ENCODE results near the gene CWC22. TPM values are rescaled to one million over a fixed set of nuclear protein-coding genes. Genes with fewer than 3 reads are reported as not detected.
"Not testable (repeated sequence)": the region's sequence is repeated elsewhere in the genome, so short reads cannot be mapped to it uniquely, and the experiment has no call there.

CWC22 gene
- total RNA-seq = 10.1 TPM in 2 replicates

DNA sequence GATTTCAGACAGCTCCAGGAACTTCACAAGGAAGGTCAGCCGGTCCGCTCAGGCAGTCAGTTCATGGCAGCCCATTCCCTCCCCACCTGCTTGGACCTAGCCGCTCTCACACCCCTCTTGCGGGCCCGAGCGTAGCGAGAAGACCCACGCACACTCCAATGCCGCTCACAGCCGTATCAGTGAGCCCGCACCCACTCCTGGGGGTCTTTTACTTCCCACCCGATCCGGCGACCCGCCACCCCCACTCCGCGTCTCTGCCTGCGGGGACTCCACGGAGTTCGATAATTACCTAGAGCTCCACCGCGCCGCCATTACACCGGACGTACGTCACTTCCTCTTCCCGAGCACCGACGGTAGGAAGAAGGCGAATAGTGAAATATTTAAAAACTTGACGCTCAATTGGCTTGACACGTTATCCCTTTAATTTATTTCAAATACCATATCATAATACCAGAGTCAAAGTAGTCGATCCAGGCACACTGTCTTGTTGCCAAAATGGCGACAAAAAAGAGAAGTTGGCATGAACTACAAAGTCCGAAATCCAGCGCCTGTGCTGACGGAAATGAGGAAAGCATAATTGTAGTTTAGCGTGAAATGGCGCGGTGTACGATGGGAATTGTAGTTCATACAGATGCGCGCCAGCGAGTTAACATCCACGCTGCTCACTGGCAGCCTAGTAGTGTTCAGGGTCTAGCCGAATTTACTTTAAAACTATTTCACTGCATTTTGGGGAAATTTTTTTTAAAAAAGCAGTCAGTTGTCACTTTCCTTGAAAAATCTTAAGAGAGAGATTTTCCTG is at the start of gene CWC22:
Gene CWC22 (minus strand): TSS at position 517 of the 799 bp plus-strand sequence. CDS start 13,956 bp downstream, outside the sequence.
- DNase-seq (ENCODE audit: low read depth in 2 of 2) = peak; percentile 94

DNA sequence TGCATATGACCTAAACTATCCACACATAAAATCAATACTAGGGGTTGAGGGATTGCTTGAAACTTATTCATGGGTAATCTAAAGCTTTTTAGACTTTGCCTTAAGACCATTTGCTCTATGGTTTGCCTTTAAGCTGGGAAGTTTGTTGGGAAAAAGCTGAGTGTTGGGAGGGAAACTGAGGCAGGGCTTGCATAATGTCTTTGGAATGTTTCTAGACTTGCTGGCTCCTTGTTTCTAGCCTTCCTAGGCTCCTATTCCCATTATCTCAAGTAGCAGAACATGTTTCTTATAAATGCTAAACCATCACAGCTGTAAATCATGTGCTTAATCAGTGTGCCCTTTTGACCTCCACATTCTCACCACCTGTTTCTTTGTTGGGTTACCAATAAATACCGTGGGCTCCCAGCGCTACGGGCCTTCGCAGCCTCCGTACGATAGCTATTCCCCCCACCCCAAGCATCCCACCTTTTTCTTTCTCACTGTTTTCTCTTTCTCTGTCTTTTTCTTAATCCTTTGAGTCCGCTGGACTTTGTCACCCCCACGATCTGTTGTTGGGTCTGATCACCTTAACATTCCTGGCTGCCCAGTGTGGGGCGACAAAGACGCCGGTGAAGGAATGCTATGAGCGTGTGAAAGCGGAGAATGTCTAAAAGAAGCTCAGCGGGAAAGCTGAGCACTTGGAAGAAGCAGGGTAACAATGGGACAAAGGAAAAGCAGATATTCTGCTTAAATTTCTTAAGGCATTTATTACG is 49.4 kb upstream of the CWC22 start:
- no peak for DNase-seq (ENCODE audit: low read depth in 2 of 2)

DNA sequence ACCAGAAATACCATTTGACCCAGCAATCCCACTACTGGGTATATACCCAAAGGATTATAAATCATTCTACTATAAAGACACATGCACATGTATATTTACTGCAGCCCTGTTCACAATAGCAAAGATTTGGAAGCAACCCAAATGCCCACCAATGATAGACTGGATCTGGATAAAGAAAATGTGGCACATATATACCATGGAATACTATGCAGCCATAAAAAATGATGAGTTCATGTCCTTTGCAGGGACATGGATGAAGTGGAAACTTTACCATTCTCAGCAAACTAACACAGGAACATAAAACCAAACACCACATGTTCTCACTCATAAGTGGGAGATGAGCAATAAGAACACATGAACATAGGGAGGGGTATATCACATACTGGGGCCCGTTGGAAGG is 47.5 kb upstream of the CWC22 start:
- not testable (repeated sequence) for DNase-seq (ENCODE audit: low read depth in 2 of 2)

DNA sequence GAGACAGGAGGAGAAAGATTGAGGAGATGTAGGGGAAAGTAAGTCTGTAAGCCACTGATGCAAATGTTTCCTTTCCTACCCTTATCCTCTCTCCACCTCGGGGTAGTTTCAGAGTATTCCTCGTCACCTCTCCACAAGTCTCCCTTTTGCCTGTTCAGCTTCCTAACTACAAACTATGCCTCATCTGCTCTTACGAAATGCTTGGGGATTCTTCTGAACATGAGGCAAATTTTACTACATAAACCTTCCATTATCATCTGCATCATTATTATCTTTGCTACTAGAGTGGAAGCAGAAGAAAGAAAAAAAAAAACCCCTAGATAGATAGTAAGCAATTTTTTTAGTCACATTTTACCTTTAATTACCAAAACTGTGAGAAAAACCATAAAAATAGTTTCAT is 43.1 kb upstream of the CWC22 start:
- DNase-seq (ENCODE audit: low read depth in 2 of 2) = no peak

- DNase-seq (ENCODE audit: low read depth in 2 of 2) = no peak
Measured at GRCh38 chr2:180048251-180048650, 41.2 kb upstream of the CWC22 start.

DNA sequence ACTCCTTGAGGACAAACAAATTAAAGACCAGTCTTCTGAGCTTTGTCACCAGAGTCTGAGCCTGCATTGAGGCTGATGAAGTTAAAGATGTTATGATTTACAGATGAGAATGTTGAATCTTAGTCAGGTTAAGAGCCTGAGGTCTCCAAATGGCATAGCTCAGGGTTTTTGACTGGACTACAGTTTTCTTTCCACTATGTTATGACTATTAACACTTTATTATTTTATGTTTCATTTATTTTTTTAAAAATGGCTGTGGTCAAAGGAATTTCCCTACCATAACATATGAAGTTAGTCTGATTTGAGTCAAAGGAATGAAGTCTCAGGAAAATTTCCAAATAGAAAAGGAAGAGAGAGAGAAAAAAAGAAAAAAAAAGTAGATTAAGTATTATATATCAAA is 39.7 kb upstream of the CWC22 start:
- no peak for DNase-seq (ENCODE audit: low read depth in 2 of 2)

GRCh38 chr2:180046202-180046601 is 39.1 kb upstream of the CWC22 start:
- no peak for DNase-seq (ENCODE audit: low read depth in 2 of 2)

DNA sequence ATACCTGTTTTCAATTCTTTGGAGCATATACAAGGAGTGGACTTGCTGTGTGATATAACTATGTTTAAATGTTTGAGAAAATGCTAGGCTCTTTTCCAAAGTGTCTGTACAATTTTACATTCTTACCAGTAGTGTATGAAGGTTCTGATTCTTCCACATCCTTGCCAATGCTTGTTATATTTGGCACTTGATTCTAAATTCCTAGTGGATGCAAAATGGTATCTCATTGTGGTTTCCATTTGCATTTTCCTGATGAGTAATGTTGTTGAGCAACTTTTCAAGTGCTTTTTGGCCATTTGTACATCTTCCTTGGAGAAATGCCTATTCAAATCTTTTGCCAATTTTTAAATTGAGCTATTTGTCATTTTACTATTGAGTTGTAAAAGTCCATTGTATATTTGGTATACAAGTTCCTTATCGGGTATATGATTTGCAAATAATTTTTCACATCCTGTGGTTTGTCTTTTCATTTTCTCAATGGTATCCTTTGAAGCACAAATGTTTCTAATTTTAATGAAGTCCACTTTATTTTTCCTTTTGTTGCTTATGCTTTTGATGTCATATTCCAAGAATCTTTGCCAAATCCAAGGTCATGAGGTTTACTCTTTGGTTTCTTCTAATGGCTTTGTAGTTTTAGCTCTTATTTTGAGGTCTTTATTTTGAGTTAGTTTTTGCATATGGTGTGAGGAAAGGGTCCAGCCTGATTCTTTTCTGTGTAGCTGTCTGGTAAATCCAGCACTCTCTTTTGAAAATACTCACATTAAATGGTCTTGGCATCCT is 33.2 kb upstream of the CWC22 start:
- DNase-seq (ENCODE audit: low read depth in 2 of 2) = no peak

DNA sequence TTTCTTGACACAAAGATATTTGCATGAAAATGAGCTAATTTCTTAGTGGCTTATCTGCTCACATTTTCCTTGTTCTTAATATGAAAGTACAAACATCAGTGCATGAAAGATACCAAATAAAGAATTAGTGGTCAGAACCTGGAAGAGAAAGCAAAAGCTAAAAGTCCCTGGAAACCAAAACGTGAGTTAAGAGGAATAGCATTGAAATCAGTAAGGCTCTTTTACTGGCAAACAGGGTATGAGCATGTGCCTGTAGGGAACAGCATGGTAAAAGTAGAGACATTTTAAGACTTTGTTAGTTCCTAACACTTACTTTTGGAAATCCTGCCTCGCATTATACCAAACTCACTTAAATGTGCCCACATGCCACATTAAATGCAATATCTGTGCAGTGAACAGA is 31.9 kb upstream of the CWC22 start:
- no peak for DNase-seq (ENCODE audit: low read depth in 2 of 2)

- no peak for DNase-seq (ENCODE audit: low read depth in 2 of 2)
Measured at GRCh38 chr2:180033993-180034894, 27.1 kb upstream of the CWC22 start.

GRCh38 chr2:180029575-180029974 is 22.5 kb upstream of the CWC22 start:
- DNase-seq (ENCODE audit: low read depth in 2 of 2) = no peak

DNA sequence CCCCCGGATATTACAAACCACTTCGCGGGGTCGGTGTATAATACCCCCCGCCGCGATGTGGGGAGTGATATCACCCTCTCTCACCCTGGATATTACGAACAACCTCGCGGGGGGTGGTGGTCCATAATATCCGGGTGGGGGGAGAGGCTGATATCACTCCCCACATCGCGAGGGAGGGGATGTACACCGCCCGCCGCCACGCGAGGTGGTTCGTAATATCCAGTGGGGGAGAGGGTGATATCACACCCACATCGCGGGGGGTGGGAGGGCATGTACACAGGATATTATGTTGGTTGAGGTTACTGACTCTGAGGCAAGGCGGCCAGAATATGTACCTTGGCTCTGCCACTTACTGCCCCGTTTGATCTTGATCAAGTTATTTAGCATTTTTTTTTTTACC is 14.8 kb upstream of the CWC22 start:
- DNase-seq (ENCODE audit: low read depth in 2 of 2) = no peak

DNA sequence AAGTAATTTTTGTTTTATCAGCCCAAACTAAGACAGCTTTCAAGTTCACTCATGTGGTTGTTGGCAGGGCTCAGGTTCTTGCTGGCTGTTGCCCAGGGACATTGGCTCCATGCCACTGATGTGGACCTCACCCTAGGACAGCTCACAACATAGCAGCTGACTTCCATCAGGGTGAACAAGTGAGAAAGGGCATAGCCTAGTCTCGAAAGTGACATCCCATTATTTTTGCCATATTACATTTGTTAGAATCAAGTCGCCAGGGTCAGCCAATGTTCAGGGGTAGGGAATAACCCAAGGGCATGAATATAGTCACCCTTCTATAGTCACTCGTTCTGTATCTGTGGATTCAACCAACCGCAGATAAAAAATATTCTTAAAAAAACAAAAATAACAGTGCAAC is 10.7 kb upstream of the CWC22 start:
- no peak for DNase-seq (ENCODE audit: low read depth in 2 of 2)

DNA sequence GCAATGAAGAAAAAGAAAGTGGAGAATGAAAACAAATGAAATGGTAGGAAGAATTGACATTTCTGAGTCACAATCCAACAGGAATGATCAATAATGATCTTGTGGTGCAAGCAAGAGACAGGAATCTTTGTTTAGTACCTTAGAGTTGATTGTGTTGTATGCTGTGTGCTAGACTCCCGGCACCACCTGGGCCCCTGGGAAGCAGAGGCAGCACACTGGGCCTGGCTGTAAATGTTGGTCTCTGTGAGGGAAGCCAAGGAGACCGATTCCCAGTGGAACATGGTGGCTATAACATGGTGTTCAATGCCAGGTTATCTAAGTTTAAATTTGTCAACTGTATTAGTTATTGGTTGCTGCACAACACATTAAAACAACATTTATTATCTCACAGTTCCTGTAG is 9.8 kb upstream of the CWC22 start:
- no peak for DNase-seq (ENCODE audit: low read depth in 2 of 2)

DNA sequence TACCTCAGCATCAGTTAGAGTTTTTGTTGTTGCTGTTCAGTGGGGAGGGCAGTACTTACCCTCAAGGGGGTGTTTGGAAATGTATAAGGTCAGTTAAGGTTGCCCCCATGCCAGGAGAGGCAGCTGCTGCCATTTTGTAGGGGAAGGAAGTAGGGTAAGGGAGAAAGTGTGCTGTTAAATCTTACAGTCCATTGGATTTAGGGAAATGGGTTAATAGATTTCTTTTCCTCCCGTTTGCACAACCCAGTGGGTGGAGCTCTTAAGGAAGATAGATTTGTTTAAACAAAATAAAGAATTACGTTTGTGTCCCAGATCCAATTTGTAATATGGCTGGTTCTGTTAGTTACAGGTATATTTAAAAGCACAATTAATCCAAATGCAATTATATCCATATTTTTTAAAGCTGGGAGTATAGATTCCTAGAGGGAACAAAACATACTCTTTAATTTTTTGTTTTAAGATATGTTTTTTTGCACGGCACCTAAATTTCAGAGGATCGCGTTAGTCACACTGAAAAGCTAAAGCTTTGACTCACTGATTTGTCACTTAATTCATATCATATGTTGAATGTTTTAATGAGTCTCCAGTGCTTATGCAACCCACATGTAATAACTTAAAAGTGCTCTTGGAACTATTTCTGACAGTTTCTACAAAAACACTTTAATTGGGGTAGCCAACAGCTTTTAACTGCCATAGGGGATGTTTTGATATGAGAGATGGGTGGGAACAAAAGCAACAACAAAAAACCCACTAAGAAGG is 9.0 kb upstream of the CWC22 start:
- DNase-seq (ENCODE audit: low read depth in 2 of 2) = no peak

GRCh38 chr2:180012523-180012922 is 5.4 kb upstream of the CWC22 start:
- DNase-seq (ENCODE audit: low read depth in 2 of 2) = peak in 1 of 2 donors; percentile 47

DNA sequence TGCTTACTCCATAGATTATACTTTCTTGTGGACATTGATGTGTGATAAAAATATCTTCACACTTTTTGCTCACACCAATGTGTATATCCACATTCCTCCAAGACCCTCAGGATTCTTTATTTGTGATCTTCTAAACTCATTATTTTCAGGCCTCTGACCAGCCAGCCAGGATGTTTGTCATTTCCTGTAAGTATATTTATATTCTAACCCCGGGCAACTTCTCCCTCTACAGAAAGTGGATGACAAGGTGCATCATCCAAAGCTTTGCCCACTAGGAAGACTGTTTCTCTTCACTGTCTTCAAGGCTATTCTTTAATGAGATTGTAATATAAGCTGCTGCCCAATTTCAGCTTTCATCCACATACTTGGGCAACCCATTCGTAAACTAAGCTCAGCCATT is 3.6 kb upstream of the CWC22 start:
- peak in 1 of 2 donors; percentile 51 for DNase-seq (ENCODE audit: low read depth in 2 of 2)

- no peak for DNase-seq (ENCODE audit: low read depth in 2 of 2)
Measured at GRCh38 chr2:180006231-180006630, 866 bp downstream of the CWC22 start.

- DNase-seq (ENCODE audit: low read depth in 2 of 2) = not testable (repeated sequence)
Measured at GRCh38 chr2:180005465-180005864, 1.6 kb downstream of the CWC22 start.

DNA sequence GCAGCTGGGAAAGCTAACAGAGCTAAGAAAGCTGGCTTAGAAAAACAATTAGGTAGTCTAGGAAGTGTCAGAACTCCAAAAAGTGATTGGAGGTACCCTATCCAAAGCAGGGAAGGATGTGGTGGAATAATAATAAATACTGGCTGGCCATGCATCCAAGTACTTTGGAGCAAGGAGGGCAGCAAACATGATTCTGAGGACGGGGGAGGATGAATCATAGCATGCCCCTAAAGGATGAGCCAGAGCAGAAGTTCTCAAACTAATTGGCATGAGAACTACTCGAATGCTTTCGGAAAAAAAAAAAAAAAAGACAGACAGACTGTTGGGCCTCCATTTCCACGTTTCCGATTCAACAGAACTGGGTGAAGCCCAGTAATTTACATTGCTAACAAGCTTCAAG is 2.4 kb downstream of the CWC22 start:
- DNase-seq (ENCODE audit: low read depth in 2 of 2) = no peak

Data from dermis microvascular lymphatic vessel endothelial cell (primary cell).